ENCODE data around the gene PBX4. TPM values are rescaled to one million over a fixed set of nuclear protein-coding genes. Genes with fewer than 3 reads are reported as not detected.

PBX4 gene
- polyA plus RNA-seq, 3 donors from 2014 or later = 0.57 to 0.82 TPM; not detected in 1

GRCh38 chr19:19514881-19515641, 103.4 kb downstream of the PBX4 start, which contains the start of gene TSSK6:
Gene TSSK6 (minus strand): TSS chr19:19515548. CDS start chr19:19515427, 121 bp downstream.
- peaks cover 0 to 4% (median 0%) of the 10 kb centered on the region in 3 donors for H3K36me3 Mint-ChIP-seq
- peak within 1 kb of the TSS; percentile 89 to 96 (median 93) for H3K27ac Mint-ChIP-seq
- peaks cover 26 to 33% of the 10 kb centered on the region in 2 donors for H3K4me1 Mint-ChIP-seq
- peaks cover 0 to 8% (median 4%) of the 10 kb centered on the region in 3 donors for H3K27me3 Mint-ChIP-seq (ENCODE audit: low read depth in 3 of 3)
- peak within 1 kb of the TSS; percentile 91 to 98 (median 95) for H3K4me3 Mint-ChIP-seq
- DNase-seq = no peak
- H3K9me3 Mint-ChIP-seq = no peaks in the 10 kb centered on the region

DNA sequence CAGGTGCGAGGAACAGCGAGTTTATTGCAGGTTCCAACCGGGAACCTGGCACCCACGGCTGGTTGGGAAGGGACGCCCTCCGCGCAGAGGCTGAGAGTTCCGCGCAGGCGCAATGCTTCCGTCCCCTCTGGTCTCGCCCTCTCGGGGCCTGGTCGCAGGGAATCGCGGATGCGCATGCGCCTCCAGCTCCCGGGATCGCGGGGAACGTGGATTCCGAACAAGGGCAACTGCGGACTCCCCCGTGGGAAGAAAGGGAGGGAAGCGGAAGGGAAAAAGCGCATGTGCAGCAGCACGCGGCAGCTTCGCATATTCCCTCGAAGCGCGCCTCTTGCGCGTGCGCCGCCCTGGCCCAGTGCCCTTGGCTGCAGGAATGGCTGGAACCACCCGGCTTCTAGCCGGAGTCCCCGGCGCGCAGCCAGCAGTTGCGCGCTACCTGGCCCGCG, 104.3 kb downstream of the PBX4 start:
- Mint-ChIP-seq H3K27me3 (ENCODE audit: low read depth in 3 of 3) (peaks cover 3 to 7% (median 4%) of the 10 kb centered on the region in 3 donors), H3K36me3 (peaks cover 0 to 2% (median 0%) of the 10 kb centered on the region in 3 donors), H3K4me1 (peaks cover 22 to 29% of the 10 kb centered on the region in 2 donors), H3K27ac (no peak overlapping the region), H3K9me3 (no peaks in the 10 kb centered on the region), H3K4me3 (peak overlapping the region; percentile 10 to 81 (median 72))
- peak in 1 of 3 donors; percentile 24 for DNase-seq

- H3K4me3 Mint-ChIP-seq = peak overlapping the region in 3 of 5 donors; percentile 12 to 81 (median 40)
- no peaks in the 10 kb centered on the region for H3K9me3 Mint-ChIP-seq
- peaks cover 4 to 8% (median 6%) of the 10 kb centered on the region in 3 donors for H3K27me3 Mint-ChIP-seq (ENCODE audit: low read depth in 3 of 3)
- no peak for DNase-seq
- H3K36me3 Mint-ChIP-seq = no peaks in the 10 kb centered on the region
- H3K27ac Mint-ChIP-seq = no peak overlapping the region
- peaks cover 19 to 26% of the 10 kb centered on the region in 2 donors for H3K4me1 Mint-ChIP-seq
Observed at GRCh38 chr19:19513682-19514081, 104.8 kb downstream of the PBX4 start.

Other genes with a start within 250 kb of the PBX4 start
- gene GATAD2A, start 213.0 kb downstream of the PBX4 start, polyA plus RNA-seq = 10 to 100 TPM in 2 of 3 donors, 1 to 10 TPM in 1; 8.8 to 48.5 (median 21.0) TPM
- under 1 TPM in 2 of 3 donors, not detected in 1; 0.66 to 0.96 TPM for gene TSSK6, start 103.1 kb downstream of the PBX4 start, polyA plus RNA-seq
- gene NDUFA13, start 102.5 kb downstream of the PBX4 start, polyA plus RNA-seq = 100 to 1,000 TPM; 242 to 566 (median 301) TPM
- under 1 TPM in 1 of 3 donors, not detected in 2; 0.21 TPM for gene YJEFN3, start 89.8 kb downstream of the PBX4 start, polyA plus RNA-seq
- not detected for gene CILP2, start 80.4 kb downstream of the PBX4 start, polyA plus RNA-seq
- gene LPAR2, start 9.5 kb upstream of the PBX4 start, polyA plus RNA-seq = 1 to 10 TPM; 3.8 to 5.9 (median 4.6) TPM
- 10 to 100 TPM; 38.9 to 84.4 (median 40.0) TPM for gene GMIP, start 25.0 kb upstream of the PBX4 start, polyA plus RNA-seq
- gene ATP13A1, start 45.0 kb upstream of the PBX4 start, polyA plus RNA-seq = 10 to 100 TPM in 2 of 3 donors, 1 to 10 TPM in 1; 8.4 to 29.2 (median 18.6) TPM
- 10 to 100 TPM; 33.9 to 51.4 (median 36.8) TPM for gene ZNF101, start 50.2 kb upstream of the PBX4 start, polyA plus RNA-seq
- gene ZNF14, start 114.4 kb upstream of the PBX4 start, polyA plus RNA-seq = 10 to 100 TPM in 1 of 3 donors, 1 to 10 TPM in 2; 5.4 to 14.1 (median 7.1) TPM
- 10 to 100 TPM; 15.7 to 19.4 (median 17.1) TPM for gene ZNF506, start 203.1 kb upstream of the PBX4 start, polyA plus RNA-seq
- 1 to 10 TPM; 3.5 to 6.9 (median 5.8) TPM for gene ZNF253, start 247.2 kb upstream of the PBX4 start, polyA plus RNA-seq

All from immature natural killer cell (primary cell).